HG02798 (cell line): ENCODE results near the gene BOK.

Source experiments
- ATAC-seq: cut with Tn5 transposase; IDR thresholded peaks from one replicate; pipeline ENCODE4 v1.9.1; 2021; ENCODE audit warnings: mild to moderate bottlenecking; ENCODE audit not compliant: unreplicated experiment, poor library complexity

Gene BOK

GRCh38 chr2:241617431-241618154 is 59.0 kb downstream of the BOK start:
- ATAC-seq, result no peak

- ATAC-seq, result no peak
Observed at GRCh38 chr2:241618296-241618805, 59.8 kb downstream of the BOK start.

- no peak for ATAC-seq
Observed at GRCh38 chr2:241618829-241619228, 60.3 kb downstream of the BOK start.

- ATAC-seq, result no peak
Observed at GRCh38 chr2:241619597-241620418, 61.3 kb downstream of the BOK start.

- no peak for ATAC-seq
Observed at GRCh38 chr2:241620419-241620769, 61.8 kb downstream of the BOK start.
